OCI-LY1 (cell line): ENCODE measurements around the gene KCNA2.
A peak's percentile ranks its signal among the peaks of the same experiment; 100 is the strongest.

Experiments used
- H2AFZ ChIP-seq: fragments of 200-600 bp; sonication (generic), shearing (Covaris generic); 2 replicates; pipeline ENCODE4 v1.6.0; 2014; ENCODE audit warnings: antibody characterized with exemption, mild to moderate bottlenecking, low read length
- H3F3A ChIP-seq: fragments of 200-600 bp; sonication (generic), shearing (Covaris generic); 2 replicates; pipeline ENCODE4 v1.6.0; 2014; ENCODE audit warnings: mild to moderate bottlenecking, antibody characterized with exemption, low read length, moderate library complexity; ENCODE audit not compliant: insufficient read depth
- H3K27ac ChIP-seq: fragments of 200-600 bp; sonication (generic); 2 replicates; pipeline ENCODE4 v1.5.1; 2014; ENCODE audit warnings: low read length, mixed run types, mild to moderate bottlenecking, low read depth; ENCODE audit not compliant: poor library complexity, severe bottlenecking
- H3K27me3 ChIP-seq: fragments of 200-600 bp; sonication (generic); 2 replicates; pipeline ENCODE4 v1.6.0; 2014; ENCODE audit warnings: antibody characterized with exemption, mild to moderate bottlenecking, low read length, moderate library complexity; ENCODE audit not compliant: insufficient read depth
- H3K36me3 ChIP-seq: fragments of 200-600 bp; sonication (generic); 2 replicates; pipeline ENCODE4 v1.6.1; 2014; ENCODE audit warnings: mild to moderate bottlenecking, antibody characterized with exemption, low read length, moderate library complexity, mixed read lengths; ENCODE audit not compliant: insufficient read depth
- H3K4me1 ChIP-seq: fragments of 200-600 bp; sonication (generic); 2 replicates; pipeline ENCODE4 v1.5.1; 2014; ENCODE audit warnings: mild to moderate bottlenecking, low read length, moderate library complexity; ENCODE audit not compliant: insufficient read depth, severe bottlenecking
- H3K4me2 ChIP-seq: fragments of 200-600 bp; sonication (generic), shearing (Covaris generic); 2 replicates; pipeline ENCODE4 v1.6.1; 2014; ENCODE audit warnings: low read length
- H3K4me3 ChIP-seq: fragments of 200-600 bp; sonication (generic); 2 replicates; pipeline ENCODE4 v1.5.1; 2014; ENCODE audit warnings: low read length, low read depth, mild to moderate bottlenecking, mixed read lengths; ENCODE audit not compliant: poor library complexity, severe bottlenecking
- H3K79me2 ChIP-seq: fragments of 200-600 bp; shearing (Covaris generic); 2 replicates; pipeline ENCODE4 v1.6.1; 2016; ENCODE audit warnings: mixed run types, low read length, mixed read lengths; ENCODE audit not compliant: insufficient read depth
- H3K9ac ChIP-seq: fragments of 200-600 bp; sonication (generic), shearing (Covaris generic); 2 replicates; pipeline ENCODE4 v1.6.1; 2014; ENCODE audit warnings: mild to moderate bottlenecking, low read length, mixed read lengths
- H3K9me2 ChIP-seq: fragments of 200-600 bp; sonication (generic), shearing (Covaris generic); 2 replicates; pipeline ENCODE4 v1.6.1; 2014; ENCODE audit warnings: low read depth, mild to moderate bottlenecking, low read length, mixed read lengths
- H3K9me3 ChIP-seq: fragments of 200-600 bp; shearing (Covaris generic); 2 replicates; pipeline ENCODE4 v1.6.1; 2014; ENCODE audit warnings: low read length, mixed read lengths
- H4K20me1 ChIP-seq: fragments of 200-600 bp; sonication (generic), shearing (Covaris generic); 2 replicates; pipeline ENCODE4 v1.6.0; 2016; ENCODE audit warnings: mild to moderate bottlenecking, low read length; ENCODE audit not compliant: insufficient read depth
- EZH2 ChIP-seq: fragments of 200-600 bp; sonication (generic), shearing (Covaris generic); IDR thresholded peaks from 2 replicates; pipeline ENCODE4 v1.8.0; 2017; ENCODE audit warnings: borderline replicate concordance, mixed run types, mild to moderate bottlenecking, antibody characterized with exemption, low read length, moderate library complexity, mixed read lengths
- TF ChIP-seq, protein P1 (sequence below): fragments of 200-600 bp; sonication (generic), shearing (Covaris generic); IDR thresholded peaks from 2 replicates; pipeline ENCODE4 v1.5.1; 2017; ENCODE audit warnings: mild to moderate bottlenecking, antibody characterized with exemption, low read length, moderate library complexity, mixed read lengths

KCNA2 gene

DNA sequence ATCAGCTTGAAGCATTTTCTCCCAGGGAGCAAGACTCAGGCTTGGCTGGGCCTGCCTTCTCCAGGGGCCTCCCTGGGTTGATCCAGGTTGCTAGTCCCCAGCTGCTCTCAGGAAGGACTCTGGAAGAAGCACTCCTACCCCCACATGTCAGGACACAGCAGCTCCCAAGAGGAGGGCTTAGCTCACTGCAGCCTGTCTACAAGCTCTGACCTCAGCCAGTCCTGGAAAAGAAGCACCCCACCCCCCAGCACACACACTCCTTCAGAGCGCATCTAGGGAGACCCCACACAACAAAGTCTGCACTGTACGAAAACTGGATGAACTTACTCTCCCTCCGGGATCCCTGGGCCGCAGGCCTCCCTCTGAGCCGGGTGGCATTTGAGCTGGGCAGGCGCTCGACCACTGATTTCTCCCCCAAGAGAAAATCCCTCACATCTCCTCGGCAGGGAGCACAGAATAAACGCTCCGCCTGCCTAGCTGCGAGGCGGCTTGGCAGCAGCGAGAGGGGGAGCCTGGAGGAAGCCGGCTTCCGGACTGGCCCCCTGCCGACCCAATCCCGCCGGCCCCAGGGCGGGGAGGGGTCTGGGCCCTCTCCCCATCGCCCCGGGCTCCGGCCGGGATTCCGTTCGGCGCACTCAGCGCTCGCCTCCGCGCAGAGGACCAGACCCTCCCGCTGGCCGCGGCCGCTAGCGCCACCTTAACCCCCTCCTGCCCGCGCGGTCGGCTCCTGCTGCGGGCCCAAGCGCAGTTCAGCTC, at the start of gene KCNA2:
Gene KCNA2, minus strand, starts transcription at position 458 of the 756 bp plus-strand sequence. CDS start 1,576 bp downstream, outside the sequence.
- H3K4me3 ChIP-seq: peak within 1 kb of the TSS; percentile 33
- no peaks in the 10 kb centered on the region for H3K36me3 ChIP-seq
- no peaks in the 10 kb centered on the region for H3K79me2 ChIP-seq
- H3K27me3 ChIP-seq: peaks cover 30% of the 10 kb centered on the region
- H3K4me1 ChIP-seq: no peaks in the 10 kb centered on the region
- H3K9ac ChIP-seq: no peak within 1 kb of the TSS
- no peaks in the 10 kb centered on the region for H4K20me1 ChIP-seq
- H3K27ac ChIP-seq: no peak within 1 kb of the TSS
- H3F3A ChIP-seq: no peaks in the 10 kb centered on the region
- peak within 1 kb of the TSS; percentile 8; the same call in 1 of the 2 replicates for H3K4me2 ChIP-seq
- H3K9me3 ChIP-seq: no peaks in the 10 kb centered on the region
- no peak within 1 kb of the TSS for H2AFZ ChIP-seq
- H3K9me2 ChIP-seq: no peaks in the 10 kb centered on the region
- TF ChIP-seq, protein P1, sequence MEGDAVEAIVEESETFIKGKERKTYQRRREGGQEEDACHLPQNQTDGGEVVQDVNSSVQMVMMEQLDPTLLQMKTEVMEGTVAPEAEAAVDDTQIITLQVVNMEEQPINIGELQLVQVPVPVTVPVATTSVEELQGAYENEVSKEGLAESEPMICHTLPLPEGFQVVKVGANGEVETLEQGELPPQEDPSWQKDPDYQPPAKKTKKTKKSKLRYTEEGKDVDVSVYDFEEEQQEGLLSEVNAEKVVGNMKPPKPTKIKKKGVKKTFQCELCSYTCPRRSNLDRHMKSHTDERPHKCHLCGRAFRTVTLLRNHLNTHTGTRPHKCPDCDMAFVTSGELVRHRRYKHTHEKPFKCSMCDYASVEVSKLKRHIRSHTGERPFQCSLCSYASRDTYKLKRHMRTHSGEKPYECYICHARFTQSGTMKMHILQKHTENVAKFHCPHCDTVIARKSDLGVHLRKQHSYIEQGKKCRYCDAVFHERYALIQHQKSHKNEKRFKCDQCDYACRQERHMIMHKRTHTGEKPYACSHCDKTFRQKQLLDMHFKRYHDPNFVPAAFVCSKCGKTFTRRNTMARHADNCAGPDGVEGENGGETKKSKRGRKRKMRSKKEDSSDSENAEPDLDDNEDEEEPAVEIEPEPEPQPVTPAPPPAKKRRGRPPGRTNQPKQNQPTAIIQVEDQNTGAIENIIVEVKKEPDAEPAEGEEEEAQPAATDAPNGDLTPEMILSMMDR: no peak
- no peak for TF ChIP-seq EZH2

- no peaks in the 10 kb centered on the region for H3K36me3 ChIP-seq
- no peak overlapping the region for H3K9ac ChIP-seq
- H3K4me1 ChIP-seq: no peaks in the 10 kb centered on the region
- no peaks in the 10 kb centered on the region for H3K79me2 ChIP-seq
- H3K4me3 ChIP-seq: no peak overlapping the region
- H3K4me2 ChIP-seq: no peak overlapping the region
- H4K20me1 ChIP-seq: no peaks in the 10 kb centered on the region
- H3K27ac ChIP-seq: no peak overlapping the region
- H3F3A ChIP-seq: no peaks in the 10 kb centered on the region
- no peaks in the 10 kb centered on the region for H3K9me2 ChIP-seq
- H2AFZ ChIP-seq: no peak overlapping the region
- no peaks in the 10 kb centered on the region for H3K9me3 ChIP-seq
- TF ChIP-seq, protein P1: no peak
- TF ChIP-seq EZH2: no peak
- H3K27me3 ChIP-seq: no peaks in the 10 kb centered on the region
Observed at GRCh38 chr1:110650609-110651008, 44.5 kb upstream of the KCNA2 start.

DNA sequence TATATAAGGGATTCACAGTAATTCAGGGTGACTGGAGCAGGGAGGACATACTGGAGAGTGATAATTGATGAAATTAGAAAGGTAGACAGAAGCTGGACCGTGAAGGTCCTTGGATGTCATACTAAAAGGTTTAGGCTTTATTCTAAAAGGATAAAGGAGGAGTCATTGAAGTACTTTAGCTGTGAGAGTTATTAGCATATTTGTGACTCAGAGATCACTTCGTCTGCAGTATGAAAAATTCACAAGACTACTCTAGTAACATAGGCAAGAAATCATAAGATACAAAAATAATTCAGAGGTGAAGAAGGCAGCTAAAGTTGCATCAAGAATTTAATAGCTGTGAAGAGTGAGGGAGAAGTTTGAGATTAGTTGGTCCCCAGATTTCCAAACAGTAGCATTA, 42.3 kb upstream of the KCNA2 start:
- Histone ChIP-seq H3K27ac (no peak overlapping the region), H3K4me1 (no peaks in the 10 kb centered on the region), H3K79me2 (no peaks in the 10 kb centered on the region), H3K27me3 (no peaks in the 10 kb centered on the region), H3K4me3 (no peak overlapping the region), H3K36me3 (no peaks in the 10 kb centered on the region), H4K20me1 (no peaks in the 10 kb centered on the region), H3F3A (no peaks in the 10 kb centered on the region), H3K4me2 (no peak overlapping the region), H3K9ac (no peak overlapping the region), H3K9me3 (no peaks in the 10 kb centered on the region), H3K9me2 (no peaks in the 10 kb centered on the region), H2AFZ (no peak overlapping the region)
- TF ChIP-seq EZH2: no peak
- TF ChIP-seq, protein P1: no peak
